WERI-Rb-1 (cell line): ENCODE results near the gene METTL24.
"Not testable (repeated sequence)": the region's sequence is repeated elsewhere in the genome, so short reads cannot be mapped to it uniquely, and the experiment has no call there.

Experiments used
- DNase-seq: peaks from one replicate; pipeline ENCODE4 v3.0.0-alpha.2; 2020
- H3K27ac ChIP-seq: fragments of 250-450 bp; sonication (Bioruptor Pico); 2 replicates; pipeline ENCODE4 v1.5.1; 2020; ENCODE audit warnings: mild to moderate bottlenecking, moderate library complexity
- H3K27me3 ChIP-seq: fragments of 250-450 bp; sonication (Bioruptor Pico); 2 replicates; pipeline ENCODE4 v1.5.1; 2021; ENCODE audit warnings: mild to moderate bottlenecking, low read depth, moderate library complexity; ENCODE audit not compliant: insufficient read depth, severe bottlenecking
- H3K36me3 ChIP-seq: fragments of 250-450 bp; sonication (Bioruptor Pico); 2 replicates; pipeline ENCODE4 v1.5.1; 2020; ENCODE audit warnings: mild to moderate bottlenecking, moderate library complexity
- H3K4me3 ChIP-seq: 2 replicates; pipeline ENCODE4 v1.5.1; 2011; ENCODE audit warnings: low read depth, mild to moderate bottlenecking, control low read depth, low read length
- H3K9me3 ChIP-seq: fragments of 250-450 bp; sonication (Bioruptor Pico); 2 replicates; pipeline ENCODE4 v1.5.1; 2021; ENCODE audit warnings: mild to moderate bottlenecking, moderate library complexity; ENCODE audit not compliant: severe bottlenecking
- CTCF ChIP-seq: IDR thresholded peaks from 2 replicates; pipeline ENCODE4 v1.5.1; 2011; ENCODE audit warnings: low read depth, mild to moderate bottlenecking, control low read depth, inconsistent platforms, low read length

Gene METTL24

GRCh38 chr6:110255211-110255750 is 102.9 kb downstream of the METTL24 start:
- Histone ChIP-seq H3K27ac (no peak overlapping the region), H3K27me3 (no peaks in the 10 kb centered on the region), H3K36me3 (no peaks in the 10 kb centered on the region), H3K4me3 (no peak overlapping the region), H3K9me3 (peaks cover 5% of the 10 kb centered on the region)
- TF ChIP-seq CTCF: no peak
- DNase-seq: no peak

- Histone ChIP-seq H3K9me3 (no peaks in the 10 kb centered on the region), H3K27ac (no peak overlapping the region), H3K4me3 (no peak overlapping the region), H3K27me3 (no peaks in the 10 kb centered on the region), H3K36me3 (no peaks in the 10 kb centered on the region)
- no peak for DNase-seq
- TF ChIP-seq CTCF: no peak
Observed at GRCh38 chr6:110250838-110251237, 107.3 kb downstream of the METTL24 start.

GRCh38 chr6:110250058-110250457 is 108.1 kb downstream of the METTL24 start:
- H3K4me3 ChIP-seq: no peak overlapping the region
- peak; percentile 19 for DNase-seq
- H3K36me3 ChIP-seq: no peaks in the 10 kb centered on the region
- H3K27ac ChIP-seq: peak overlapping the region; percentile 35
- H3K9me3 ChIP-seq: no peaks in the 10 kb centered on the region
- no peaks in the 10 kb centered on the region for H3K27me3 ChIP-seq
- no peak for TF ChIP-seq CTCF

GRCh38 chr6:110246900-110247546 is 111.1 kb downstream of the METTL24 start:
- Histone ChIP-seq H3K27me3 (no peaks in the 10 kb centered on the region), H3K4me3 (no peak overlapping the region), H3K36me3 (no peaks in the 10 kb centered on the region), H3K27ac (no peak overlapping the region), H3K9me3 (no peaks in the 10 kb centered on the region)
- DNase-seq: no peak
- no peak for TF ChIP-seq CTCF

- no peaks in the 10 kb centered on the region for H3K9me3 ChIP-seq
- no peaks in the 10 kb centered on the region for H3K27me3 ChIP-seq
- H3K27ac ChIP-seq: no peak overlapping the region
- H3K36me3 ChIP-seq: no peaks in the 10 kb centered on the region
- no peak overlapping the region for H3K4me3 ChIP-seq
- TF ChIP-seq CTCF: no peak
- DNase-seq: no peak
Observed at GRCh38 chr6:110246378-110246777, 111.8 kb downstream of the METTL24 start.

GRCh38 chr6:110244621-110245020 is 113.5 kb downstream of the METTL24 start:
- not testable (repeated sequence) for H3K27me3 ChIP-seq, H3K36me3 ChIP-seq, H3K4me3 ChIP-seq, H3K27ac ChIP-seq, DNase-seq, H3K9me3 ChIP-seq
